Stimulated activated CD4-positive, alpha-beta T cell treated with anti-CD3 and anti-CD28 coated beads, Interleukin-1b, Interleukin-23, amount 100 ng/mL, for 1 hour (primary cell): Measurements from ENCODE around the gene ZSWIM1.
A peak's percentile ranks its signal among the peaks of the same experiment; 100 is the strongest.
"Not testable (repeated sequence)": the region's sequence is repeated elsewhere in the genome, so short reads cannot be mapped to it uniquely, and the experiment has no call there.

Experiments
- DNase-seq, 2 donors: peaks; one replicate each; pipeline ENCODE4 v3.0.0-alpha.2; 2020; ENCODE audit warnings: low read depth in 2 of 2

The ZSWIM1 gene

GRCh38 chr20:45857114-45857881 lies 23.7 kb upstream of the ZSWIM1 start, which contains the start of the genes ACOT8 and ZSWIM3:
Gene ACOT8 (minus strand): TSS chr20:45857392. CDS start chr20:45857315, 77 bp downstream.
Gene ZSWIM3 (plus strand): TSS chr20:45857614. CDS start chr20:45857826, 212 bp downstream.
- DNase-seq: peak; percentile 69 to 88

- DNase-seq: no peak
Measured at GRCh38 chr20:45857882-45858216, 23.2 kb upstream of the ZSWIM1 start.

GRCh38 chr20:45859916-45860315 lies 21.1 kb upstream of the ZSWIM1 start:
- no peak for DNase-seq

- DNase-seq: no peak
Measured at GRCh38 chr20:45860560-45861220, 20.3 kb upstream of the ZSWIM1 start.

- DNase-seq: no peak
Measured at GRCh38 chr20:45861221-45862075, 19.6 kb upstream of the ZSWIM1 start.

GRCh38 chr20:45863543-45864470 lies 17.2 kb upstream of the ZSWIM1 start:
- DNase-seq: no peak

GRCh38 chr20:45866454-45866853 lies 14.6 kb upstream of the ZSWIM1 start:
- no peak for DNase-seq

- DNase-seq: no peak
Measured at GRCh38 chr20:45867136-45867818, 13.8 kb upstream of the ZSWIM1 start.

- no peak for DNase-seq
Measured at GRCh38 chr20:45867819-45868176, 13.2 kb upstream of the ZSWIM1 start.

- DNase-seq: no peak
Measured at GRCh38 chr20:45872626-45873025, 8.4 kb upstream of the ZSWIM1 start.

- DNase-seq: no peak
Measured at GRCh38 chr20:45873409-45874103, 7.5 kb upstream of the ZSWIM1 start.

GRCh38 chr20:45874104-45874481 lies 6.9 kb upstream of the ZSWIM1 start:
- DNase-seq: not testable (repeated sequence)

- no peak for DNase-seq
Measured at GRCh38 chr20:45874576-45874975, 6.5 kb upstream of the ZSWIM1 start.

- DNase-seq: no peak
Measured at GRCh38 chr20:45878076-45878761, 2.8 kb upstream of the ZSWIM1 start.

- DNase-seq: no peak
Measured at GRCh38 chr20:45882469-45883099, 1.6 kb downstream of the ZSWIM1 start.

- no peak for DNase-seq
Measured at GRCh38 chr20:45883100-45883469, 2.1 kb downstream of the ZSWIM1 start.

GRCh38 chr20:45886590-45887345 lies 5.7 kb downstream of the ZSWIM1 start:
- DNase-seq: no peak

GRCh38 chr20:45887346-45887715 lies 6.3 kb downstream of the ZSWIM1 start, which contains the start of gene SPATA25:
Gene SPATA25 (minus strand): TSS chr20:45887622. CDS start chr20:45887590, 32 bp downstream.
- no peak for DNase-seq
